SH-SY5Y (cell line): ENCODE data around the gene CREBL2.

ENCODE experiments used
- GATA2 ChIP-seq: IDR thresholded peaks from 2 replicates; pipeline ENCODE4 v1.6.1; 2011; ENCODE audit warnings: mild to moderate bottlenecking, low read depth, low read length
- GATA3 ChIP-seq: IDR thresholded peaks from 2 replicates; pipeline ENCODE4 v1.6.1; 2011; ENCODE audit warnings: low read depth, mild to moderate bottlenecking, low read length, moderate library complexity

GRCh38 chr12:12564911-12565310 is 46.8 kb upstream of the CREBL2 start:
- TF ChIP-seq GATA3: no peak
- no peak for TF ChIP-seq GATA2
